GM18502 (cell line): ENCODE data around the gene CHID1.
A peak's percentile ranks its signal among the peaks of the same experiment; 100 is the strongest.

Experiments used
- ATAC-seq: cut with Tn5 transposase; IDR thresholded peaks from one replicate; pipeline ENCODE4 v1.9.1; 2021; ENCODE audit warnings: mild to moderate bottlenecking; ENCODE audit not compliant: unreplicated experiment, poor library complexity

The CHID1 gene

GRCh38 chr11:839280-839623, 71.4 kb downstream of the CHID1 start:
- no peak for ATAC-seq

- ATAC-seq = no peak
These were observed 72.0 kb downstream of the CHID1 start for GRCh38 chr11:838441-839279.

GRCh38 chr11:837990-838307, 72.7 kb downstream of the CHID1 start:
- ATAC-seq = no peak

GRCh38 chr11:837189-837989, 73.2 kb downstream of the CHID1 start:
- no peak for ATAC-seq

- ATAC-seq = no peak
These were observed 73.9 kb downstream of the CHID1 start for GRCh38 chr11:836700-837099.

- no peak for ATAC-seq
These were observed 74.3 kb downstream of the CHID1 start for GRCh38 chr11:836274-836673.

- no peak for ATAC-seq
These were observed 76.0 kb downstream of the CHID1 start for GRCh38 chr11:834371-835316.

GRCh38 chr11:833849-834311, 76.7 kb downstream of the CHID1 start:
- no peak for ATAC-seq

GRCh38 chr11:833114-833791, 77.4 kb downstream of the CHID1 start:
- no peak for ATAC-seq

- peak; percentile 44 for ATAC-seq
These were observed 78.0 kb downstream of the CHID1 start, which contains the start of gene CD151 for GRCh38 chr11:832529-833113. CD151 (plus strand) TSS chr11:832952; CDS start chr11:836070, 3,118 bp downstream.

- ATAC-seq = no peak
These were observed 78.6 kb downstream of the CHID1 start for GRCh38 chr11:831961-832528.

- ATAC-seq = no peak
These were observed 79.3 kb downstream of the CHID1 start for GRCh38 chr11:831118-831864.

- peak; percentile 45 for ATAC-seq
These were observed 80.1 kb downstream of the CHID1 start for GRCh38 chr11:830295-831117.

GRCh38 chr11:829847-830294, 80.7 kb downstream of the CHID1 start:
- no peak for ATAC-seq

GRCh38 chr11:829176-829846, 81.3 kb downstream of the CHID1 start:
- no peak for ATAC-seq

GRCh38 chr11:828506-829175, 82.0 kb downstream of the CHID1 start:
- ATAC-seq = no peak

GRCh38 chr11:827897-828192, 82.8 kb downstream of the CHID1 start, which contains the start of gene CRACR2B:
CRACR2B (plus strand) TSS chr11:827919; CDS start chr11:828608, 689 bp downstream.
- no peak for ATAC-seq
